A673 (cell line): Measurements from ENCODE around the gene GAS2.

Source experiments
- EZH2 ChIP-seq: fragments of 200-600 bp; sonication (generic); IDR thresholded peaks from 2 replicates; pipeline ENCODE4 v1.6.1; 2017; ENCODE audit warnings: borderline replicate concordance, low read depth, mild to moderate bottlenecking, mixed read lengths, antibody characterized with exemption, low read length; ENCODE audit not compliant: poor library complexity, severe bottlenecking
- TF ChIP-seq, protein P1 (sequence below): fragments of 300-800, 200-600 bp; sonication (generic); conservative IDR thresholded peaks from 2 replicates; pipeline ENCODE4 v1.5.1; 2017; ENCODE audit warnings: low read depth, mild to moderate bottlenecking, antibody characterized with exemption, low read length, moderate library complexity, mixed read lengths

- TF ChIP-seq, protein P1, sequence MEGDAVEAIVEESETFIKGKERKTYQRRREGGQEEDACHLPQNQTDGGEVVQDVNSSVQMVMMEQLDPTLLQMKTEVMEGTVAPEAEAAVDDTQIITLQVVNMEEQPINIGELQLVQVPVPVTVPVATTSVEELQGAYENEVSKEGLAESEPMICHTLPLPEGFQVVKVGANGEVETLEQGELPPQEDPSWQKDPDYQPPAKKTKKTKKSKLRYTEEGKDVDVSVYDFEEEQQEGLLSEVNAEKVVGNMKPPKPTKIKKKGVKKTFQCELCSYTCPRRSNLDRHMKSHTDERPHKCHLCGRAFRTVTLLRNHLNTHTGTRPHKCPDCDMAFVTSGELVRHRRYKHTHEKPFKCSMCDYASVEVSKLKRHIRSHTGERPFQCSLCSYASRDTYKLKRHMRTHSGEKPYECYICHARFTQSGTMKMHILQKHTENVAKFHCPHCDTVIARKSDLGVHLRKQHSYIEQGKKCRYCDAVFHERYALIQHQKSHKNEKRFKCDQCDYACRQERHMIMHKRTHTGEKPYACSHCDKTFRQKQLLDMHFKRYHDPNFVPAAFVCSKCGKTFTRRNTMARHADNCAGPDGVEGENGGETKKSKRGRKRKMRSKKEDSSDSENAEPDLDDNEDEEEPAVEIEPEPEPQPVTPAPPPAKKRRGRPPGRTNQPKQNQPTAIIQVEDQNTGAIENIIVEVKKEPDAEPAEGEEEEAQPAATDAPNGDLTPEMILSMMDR, result no peak
- TF ChIP-seq EZH2, result no peak
Observed at GRCh38 chr11:22669368-22669767, 3.0 kb downstream of the GAS2 start.
